ENCODE data around the gene RAMP2.

The RAMP2 gene

DNA sequence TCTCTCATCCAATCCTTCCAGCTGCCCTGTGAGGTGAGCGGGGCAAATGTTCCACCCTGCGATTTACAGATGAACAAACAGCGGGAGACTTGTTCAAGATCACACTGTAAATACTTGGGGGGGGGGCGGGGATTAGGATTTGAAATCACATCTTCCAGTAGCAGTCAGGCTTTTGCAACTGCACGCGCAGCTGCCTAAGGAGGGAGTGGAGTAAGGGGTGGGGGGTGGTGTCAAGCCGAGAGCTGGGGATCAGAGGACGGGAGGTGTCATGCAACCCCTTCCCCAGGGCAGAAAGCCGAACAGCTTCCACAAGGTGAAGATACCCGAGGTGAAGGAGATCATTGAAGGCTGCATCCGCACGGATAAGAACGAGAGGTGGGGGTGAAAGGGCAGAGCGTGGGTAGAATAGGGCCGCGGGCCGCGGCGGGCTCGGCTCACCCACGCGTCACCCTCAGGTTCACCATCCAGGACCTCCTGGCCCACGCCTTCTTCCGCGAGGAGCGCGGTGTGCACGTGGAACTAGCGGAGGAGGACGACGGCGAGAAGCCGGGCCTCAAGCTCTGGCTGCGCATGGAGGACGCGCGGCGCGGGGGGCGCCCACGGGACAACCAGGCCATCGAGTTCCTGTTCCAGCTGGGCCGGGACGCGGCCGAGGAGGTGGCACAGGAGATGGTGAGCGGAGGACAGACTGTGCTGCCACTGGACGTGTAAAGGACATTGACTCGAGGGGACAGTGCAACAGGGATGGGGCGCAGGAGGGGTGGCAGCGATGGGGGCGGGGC is 24.0 kb downstream of the RAMP2 start:
- no peak for TF ChIP-seq SUZ12 (IDR thresholded peaks at IDR 0.05; ENCODE audit: extremely low read depth, insufficient read depth, insufficient read length)
- TF ChIP-seq YY1 (IDR thresholded peaks at IDR 0.05; ENCODE audit: insufficient read depth, insufficient read length) = no peak
- TF ChIP-seq ZNF274 (IDR thresholded peaks at IDR 0.05; ENCODE audit: low read depth, low read length) = no peak
- no peak for DNase-seq (ENCODE audit: low read depth, low spot score)
- Histone ChIP-seq H3K27me3 (ENCODE audit: insufficient read depth, insufficient read length) (peaks cover 13% of the 10 kb centered on the region), H3K9ac (ENCODE audit: insufficient read length, low read depth) (no peak overlapping the region), H3K4me1 (ENCODE audit: insufficient read depth, insufficient read length) (peaks cover 15% of the 10 kb centered on the region), H3K4me3 (ENCODE audit: insufficient read length, low read depth) (no peak overlapping the region), H3K9me3 (ENCODE audit: insufficient read depth, low read length) (no peaks in the 10 kb centered on the region), H3K36me3 (ENCODE audit: insufficient read depth, insufficient read length, low read length) (peaks cover 51% of the 10 kb centered on the region)

GRCh38 chr17:42787266-42787665 is 26.2 kb downstream of the RAMP2 start:
- TF ChIP-seq ZNF274 (IDR thresholded peaks at IDR 0.05; ENCODE audit: low read depth, low read length) (no peak), YY1 (IDR thresholded peaks at IDR 0.05; ENCODE audit: insufficient read depth, insufficient read length) (no peak), SUZ12 (IDR thresholded peaks at IDR 0.05; ENCODE audit: extremely low read depth, insufficient read depth, insufficient read length) (no peak)
- Histone ChIP-seq H3K36me3 (ENCODE audit: insufficient read depth, insufficient read length, low read length) (peaks cover 57% of the 10 kb centered on the region), H3K27me3 (ENCODE audit: insufficient read depth, insufficient read length) (no peaks in the 10 kb centered on the region), H3K9ac (ENCODE audit: insufficient read length, low read depth) (no peak overlapping the region), H3K4me3 (ENCODE audit: insufficient read length, low read depth) (no peak overlapping the region), H3K9me3 (ENCODE audit: insufficient read depth, low read length) (no peaks in the 10 kb centered on the region), H3K4me1 (ENCODE audit: insufficient read depth, insufficient read length) (peaks cover 13% of the 10 kb centered on the region)
- DNase-seq (ENCODE audit: low read depth, low spot score) = no peak

GRCh38 chr17:42791948-42792347 is 30.9 kb downstream of the RAMP2 start:
- Histone ChIP-seq H3K4me3 (ENCODE audit: insufficient read length, low read depth) (no peak overlapping the region), H3K9me3 (ENCODE audit: insufficient read depth, low read length) (no peaks in the 10 kb centered on the region), H3K27me3 (ENCODE audit: insufficient read depth, insufficient read length) (no peaks in the 10 kb centered on the region), H3K9ac (ENCODE audit: insufficient read length, low read depth) (no peak overlapping the region), H3K36me3 (ENCODE audit: insufficient read depth, insufficient read length, low read length) (peaks cover 55% of the 10 kb centered on the region), H3K4me1 (ENCODE audit: insufficient read depth, insufficient read length) (peaks cover 2% of the 10 kb centered on the region)
- no peak for DNase-seq (ENCODE audit: low read depth, low spot score)
- TF ChIP-seq ZNF274 (IDR thresholded peaks at IDR 0.05; ENCODE audit: low read depth, low read length) = no peak
- no peak for TF ChIP-seq SUZ12 (IDR thresholded peaks at IDR 0.05; ENCODE audit: extremely low read depth, insufficient read depth, insufficient read length)
- no peak for TF ChIP-seq YY1 (IDR thresholded peaks at IDR 0.05; ENCODE audit: insufficient read depth, insufficient read length)

GRCh38 chr17:42792545-42792944 is 31.5 kb downstream of the RAMP2 start:
- Histone ChIP-seq H3K4me1 (ENCODE audit: insufficient read depth, insufficient read length) (peaks cover 2% of the 10 kb centered on the region), H3K27me3 (ENCODE audit: insufficient read depth, insufficient read length) (no peaks in the 10 kb centered on the region), H3K9me3 (ENCODE audit: insufficient read depth, low read length) (no peaks in the 10 kb centered on the region), H3K36me3 (ENCODE audit: insufficient read depth, insufficient read length, low read length) (peaks cover 55% of the 10 kb centered on the region), H3K9ac (ENCODE audit: insufficient read length, low read depth) (no peak overlapping the region), H3K4me3 (ENCODE audit: insufficient read length, low read depth) (no peak overlapping the region)
- no peak for TF ChIP-seq SUZ12 (IDR thresholded peaks at IDR 0.05; ENCODE audit: extremely low read depth, insufficient read depth, insufficient read length)
- no peak for TF ChIP-seq YY1 (IDR thresholded peaks at IDR 0.05; ENCODE audit: insufficient read depth, insufficient read length)
- TF ChIP-seq ZNF274 (IDR thresholded peaks at IDR 0.05; ENCODE audit: low read depth, low read length) = no peak
- no peak for DNase-seq (ENCODE audit: low read depth, low spot score)

DNA sequence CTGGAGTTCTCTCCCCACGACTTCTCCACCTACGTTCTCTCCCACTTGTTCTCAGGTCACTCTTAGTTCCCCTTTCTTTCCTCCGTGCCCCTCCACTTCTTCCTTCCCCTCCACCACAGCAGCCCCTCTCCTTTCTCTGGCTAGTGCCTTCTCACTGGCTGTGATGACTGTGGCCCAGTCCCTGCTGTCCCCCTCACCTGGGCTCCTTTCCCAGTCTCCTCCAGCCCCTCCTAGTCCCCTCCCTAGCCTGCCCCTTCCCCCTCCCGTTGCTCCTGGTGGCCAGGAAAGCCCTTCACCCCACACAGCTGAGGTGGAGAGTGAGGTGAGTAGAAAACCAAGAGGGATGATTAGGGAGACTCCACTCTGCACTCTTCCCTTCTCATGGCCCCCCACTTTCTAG is 34.0 kb downstream of the RAMP2 start:
- Histone ChIP-seq H3K9ac (ENCODE audit: insufficient read length, low read depth) (no peak overlapping the region), H3K4me3 (ENCODE audit: insufficient read length, low read depth) (no peak overlapping the region), H3K4me1 (ENCODE audit: insufficient read depth, insufficient read length) (peaks cover 2% of the 10 kb centered on the region), H3K27me3 (ENCODE audit: insufficient read depth, insufficient read length) (no peaks in the 10 kb centered on the region), H3K36me3 (ENCODE audit: insufficient read depth, insufficient read length, low read length) (peaks cover 41% of the 10 kb centered on the region), H3K9me3 (ENCODE audit: insufficient read depth, low read length) (peaks cover 8% of the 10 kb centered on the region; the same call in 1 of the 2 replicates)
- no peak for DNase-seq (ENCODE audit: low read depth, low spot score)
- TF ChIP-seq YY1 (IDR thresholded peaks at IDR 0.05; ENCODE audit: insufficient read depth, insufficient read length) = no peak
- TF ChIP-seq ZNF274 (IDR thresholded peaks at IDR 0.05; ENCODE audit: low read depth, low read length) = no peak
- TF ChIP-seq SUZ12 (IDR thresholded peaks at IDR 0.05; ENCODE audit: extremely low read depth, insufficient read depth, insufficient read length) = no peak

DNA sequence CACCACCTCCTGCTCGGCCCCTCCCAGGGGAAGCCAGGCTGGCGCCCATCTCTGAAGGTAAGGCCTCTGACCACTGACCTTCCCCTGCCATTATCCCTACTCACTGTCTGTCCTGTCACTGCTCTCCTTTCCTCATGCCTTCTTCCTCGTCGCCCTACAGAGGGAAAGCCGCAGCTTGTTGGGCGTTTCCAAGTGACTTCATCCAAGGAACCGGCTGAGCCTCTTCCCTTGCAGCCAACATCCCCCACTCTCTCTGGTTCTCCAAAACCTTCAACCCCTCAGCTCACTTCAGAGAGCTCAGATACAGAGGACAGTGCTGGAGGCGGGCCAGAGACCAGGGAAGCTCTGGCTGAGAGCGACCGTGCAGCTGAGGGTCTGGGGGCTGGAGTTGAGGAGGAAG is 34.4 kb downstream of the RAMP2 start:
- DNase-seq (ENCODE audit: low read depth, low spot score) = no peak
- H3K27me3 ChIP-seq (ENCODE audit: insufficient read depth, insufficient read length) = no peaks in the 10 kb centered on the region

DNA sequence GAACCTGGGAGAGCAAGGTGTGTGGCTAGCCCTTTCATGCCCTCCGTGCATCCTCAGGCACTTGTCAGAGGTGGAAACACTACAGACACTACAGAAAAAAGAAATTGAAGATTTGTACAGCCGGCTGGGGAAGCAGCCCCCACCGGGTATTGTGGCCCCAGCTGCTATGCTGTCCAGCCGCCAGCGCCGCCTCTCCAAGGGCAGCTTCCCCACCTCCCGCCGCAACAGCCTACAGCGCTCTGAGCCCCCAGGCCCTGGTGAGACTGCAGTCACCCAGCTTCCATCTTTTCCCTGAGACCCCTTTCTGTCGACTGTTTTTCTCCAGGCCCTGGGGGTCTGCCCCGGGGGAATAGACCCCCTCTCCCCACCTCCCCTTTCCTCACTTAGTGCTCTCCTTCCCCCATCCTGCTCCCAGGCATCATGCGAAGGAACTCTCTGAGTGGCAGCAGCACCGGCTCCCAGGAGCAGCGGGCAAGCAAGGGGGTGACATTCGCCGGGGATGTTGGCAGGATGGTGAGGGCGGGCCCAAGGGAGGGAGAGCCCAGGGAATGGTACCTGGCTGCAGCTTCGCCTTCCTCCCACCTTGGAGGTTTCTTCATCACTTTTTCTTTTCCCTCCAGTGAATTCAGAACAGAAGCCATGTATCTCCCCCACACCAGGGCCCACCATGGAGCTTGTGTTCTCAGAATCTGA is 35.2 kb downstream of the RAMP2 start:
- H3K9ac ChIP-seq (ENCODE audit: insufficient read length, low read depth) = peak overlapping the region; percentile 13
- H3K4me3 ChIP-seq (ENCODE audit: insufficient read length, low read depth) = no peak overlapping the region
- peaks cover 8% of the 10 kb centered on the region; the same call in 1 of the 2 replicates for H3K9me3 ChIP-seq (ENCODE audit: insufficient read depth, low read length)
- peaks cover 2% of the 10 kb centered on the region for H3K4me1 ChIP-seq (ENCODE audit: insufficient read depth, insufficient read length)
- no peak for DNase-seq (ENCODE audit: low read depth, low spot score)
- TF ChIP-seq ZNF274 (IDR thresholded peaks at IDR 0.05; ENCODE audit: low read depth, low read length) (no peak), SUZ12 (IDR thresholded peaks at IDR 0.05; ENCODE audit: extremely low read depth, insufficient read depth, insufficient read length) (no peak), YY1 (IDR thresholded peaks at IDR 0.05; ENCODE audit: insufficient read depth, insufficient read length) (no peak)
- H3K36me3 ChIP-seq (ENCODE audit: insufficient read depth, insufficient read length, low read length) = peaks cover 35% of the 10 kb centered on the region
- H3K27me3 ChIP-seq (ENCODE audit: insufficient read depth, insufficient read length) = no peaks in the 10 kb centered on the region

More for the DNA sequence above, 34.4 kb downstream of the RAMP2 start:
- no peak overlapping the region for H3K4me3 ChIP-seq (ENCODE audit: insufficient read length, low read depth)
- no peak for TF ChIP-seq SUZ12 (IDR thresholded peaks at IDR 0.05; ENCODE audit: extremely low read depth, insufficient read depth, insufficient read length)
- no peak for TF ChIP-seq ZNF274 (IDR thresholded peaks at IDR 0.05; ENCODE audit: low read depth, low read length)
- TF ChIP-seq YY1 (IDR thresholded peaks at IDR 0.05; ENCODE audit: insufficient read depth, insufficient read length) = no peak
- no peak overlapping the region for H3K9ac ChIP-seq (ENCODE audit: insufficient read length, low read depth)
- H3K4me1 ChIP-seq (ENCODE audit: insufficient read depth, insufficient read length) = peaks cover 2% of the 10 kb centered on the region
- H3K36me3 ChIP-seq (ENCODE audit: insufficient read depth, insufficient read length, low read length) = peaks cover 39% of the 10 kb centered on the region
- peaks cover 8% of the 10 kb centered on the region; the same call in 1 of the 2 replicates for H3K9me3 ChIP-seq (ENCODE audit: insufficient read depth, low read length)

All from NT2/D1 (cell line).